NT2/D1 (cell line): ENCODE measurements around the gene CACNA2D2.

Source experiments
- YY1 ChIP-seq: IDR thresholded peaks from 2 replicates; pipeline ENCODE4 v1.6.1; 2011; ENCODE audit not compliant: insufficient read length, insufficient read depth
- ZNF274 ChIP-seq: IDR thresholded peaks from 2 replicates; pipeline ENCODE4 v1.6.1; 2011; ENCODE audit warnings: mild to moderate bottlenecking, low read depth, low read length

GRCh38 chr3:50389414-50389767, 114.0 kb downstream of the CACNA2D2 start:
- TF ChIP-seq ZNF274 (no peak), YY1 (no peak)
